Measurements from ENCODE around the gene TNS1.
"Not testable (repeated sequence)": the region's sequence is repeated elsewhere in the genome, so short reads cannot be mapped to it uniquely, and the experiment has no call there.

Gene TNS1

DNA sequence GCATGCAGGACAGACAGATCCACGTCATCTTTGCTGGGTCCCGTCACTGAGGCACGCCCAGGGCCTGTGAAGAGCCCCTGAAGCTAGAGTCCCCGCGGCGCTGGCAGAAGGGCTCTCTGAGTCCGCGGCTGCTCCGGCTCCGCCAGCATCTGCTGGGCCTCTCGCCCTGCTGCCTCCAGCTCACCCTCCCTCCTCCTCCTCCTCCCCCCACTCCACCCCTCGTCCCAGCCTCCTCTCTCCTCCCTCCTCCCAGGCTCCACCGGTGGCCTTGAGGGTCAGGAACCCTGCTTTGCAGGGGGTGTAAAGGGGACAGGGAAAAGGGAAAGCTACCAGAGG is at the start of gene TNS1:
Gene TNS1 (minus strand): TSS at position 151 of the 336 bp plus-strand sequence. CDS start 123 bp downstream, at position 28.
- no peak for DNase-seq

DNA sequence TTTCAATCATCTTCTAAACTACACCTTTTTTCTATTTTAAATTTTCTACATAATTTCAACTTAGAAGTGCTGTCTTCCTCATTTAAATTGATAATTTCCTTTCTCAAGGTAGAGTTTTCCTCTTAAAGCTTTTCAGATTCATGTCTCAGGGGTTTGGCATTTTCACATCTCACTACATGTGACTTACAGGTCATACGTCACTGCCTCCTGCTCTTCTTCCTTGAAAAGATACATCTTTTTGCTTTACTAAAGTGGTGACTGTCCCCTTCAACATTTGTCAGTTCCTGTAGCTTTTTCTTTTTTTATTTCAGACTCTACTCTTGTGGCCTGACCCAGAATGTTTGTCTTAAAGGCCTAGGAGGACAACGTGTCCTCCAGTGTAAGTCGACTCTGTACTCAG is 49.1 kb upstream of the TNS1 start:
- no peak for DNase-seq

DNA sequence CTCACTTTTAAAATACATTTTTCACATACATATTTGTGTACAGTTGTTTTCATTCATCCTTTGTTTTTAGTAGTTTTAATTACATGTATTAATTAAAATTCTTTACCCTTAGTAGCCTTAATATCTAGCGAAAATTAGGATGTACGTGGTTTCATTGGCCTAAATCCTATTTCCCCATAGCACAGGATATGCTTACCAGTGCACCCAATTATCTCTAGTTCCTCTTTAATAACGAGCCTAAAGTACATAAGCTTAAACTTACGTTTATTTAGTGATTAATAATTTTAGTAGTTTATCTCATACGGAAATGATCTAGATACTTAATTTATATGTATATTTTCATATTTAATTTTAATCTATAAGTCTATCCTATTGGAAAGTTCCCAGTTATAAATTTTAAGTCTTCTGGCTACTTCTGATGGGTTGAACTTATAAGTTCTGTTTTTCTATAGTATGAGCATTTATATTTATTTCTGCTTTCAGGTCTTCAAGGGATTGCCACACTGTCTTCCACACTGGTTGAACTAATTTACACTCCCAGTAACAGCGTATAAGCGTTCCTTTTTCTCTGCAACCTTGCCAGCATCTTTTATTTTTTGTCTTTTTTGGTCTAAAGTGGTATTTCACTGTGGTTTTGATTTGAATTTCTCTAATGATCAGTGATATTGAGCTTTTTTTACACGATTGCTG is 44.9 kb upstream of the TNS1 start:
- DNase-seq: no peak

DNA sequence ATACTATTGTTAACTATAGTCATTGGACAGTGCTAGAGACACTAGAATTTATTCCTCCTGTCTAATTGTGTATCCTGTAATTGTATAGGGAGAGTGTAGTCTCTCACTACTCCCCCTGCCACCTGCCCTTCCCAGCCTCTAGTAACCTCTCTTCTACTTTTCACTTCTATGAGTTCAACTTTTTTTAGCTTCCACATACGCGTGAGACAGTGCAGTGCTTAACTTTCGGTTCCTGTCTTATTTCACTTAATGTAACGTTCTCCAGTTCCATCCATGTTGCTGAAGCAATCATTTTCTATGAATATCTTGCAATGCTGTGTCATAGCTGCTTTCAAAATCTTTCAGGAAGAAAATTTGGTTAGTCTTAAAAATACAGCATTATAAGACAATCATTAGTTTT is 43.4 kb upstream of the TNS1 start:
- no peak for DNase-seq

DNA sequence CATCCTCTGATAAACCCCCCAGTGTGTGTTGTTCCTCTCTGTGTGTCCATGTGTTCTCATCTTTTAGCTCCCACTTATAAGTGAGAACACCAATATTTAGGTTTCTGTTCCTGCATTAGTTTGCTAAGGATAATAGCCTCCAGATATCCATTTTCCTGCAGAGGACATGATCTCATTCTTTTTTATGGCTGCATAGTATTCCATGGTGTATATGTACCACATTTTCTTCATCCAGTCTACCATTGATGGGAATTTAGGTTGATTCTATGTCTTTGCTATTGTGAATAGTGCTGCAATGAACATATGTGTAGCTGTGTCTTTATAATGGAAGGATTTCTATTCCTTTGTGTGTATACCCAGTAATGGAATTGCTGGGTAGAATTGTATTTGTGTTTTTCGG is 41.8 kb upstream of the TNS1 start:
- not testable (repeated sequence) for DNase-seq

DNA sequence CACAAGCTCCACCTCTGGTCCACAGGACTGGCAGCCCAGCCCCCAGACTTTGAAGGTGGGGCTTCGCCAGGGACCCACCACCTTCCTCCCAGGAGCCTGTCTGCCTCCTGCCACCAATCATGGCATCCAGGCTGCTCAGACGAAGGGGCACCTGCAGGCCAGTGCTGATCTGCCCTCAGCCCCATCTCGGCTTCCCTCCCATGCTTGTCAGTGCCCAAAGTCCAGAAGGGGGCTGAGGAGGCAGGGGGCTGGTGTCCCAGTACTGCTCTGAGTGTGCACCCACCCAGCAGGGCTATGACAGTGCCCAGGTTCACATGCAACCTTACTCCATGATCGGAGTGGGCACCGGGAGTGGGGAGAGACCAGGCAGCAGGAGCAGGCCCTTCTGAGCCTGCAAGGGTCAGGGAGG is 40.9 kb upstream of the TNS1 start:
- no peak for DNase-seq

DNA sequence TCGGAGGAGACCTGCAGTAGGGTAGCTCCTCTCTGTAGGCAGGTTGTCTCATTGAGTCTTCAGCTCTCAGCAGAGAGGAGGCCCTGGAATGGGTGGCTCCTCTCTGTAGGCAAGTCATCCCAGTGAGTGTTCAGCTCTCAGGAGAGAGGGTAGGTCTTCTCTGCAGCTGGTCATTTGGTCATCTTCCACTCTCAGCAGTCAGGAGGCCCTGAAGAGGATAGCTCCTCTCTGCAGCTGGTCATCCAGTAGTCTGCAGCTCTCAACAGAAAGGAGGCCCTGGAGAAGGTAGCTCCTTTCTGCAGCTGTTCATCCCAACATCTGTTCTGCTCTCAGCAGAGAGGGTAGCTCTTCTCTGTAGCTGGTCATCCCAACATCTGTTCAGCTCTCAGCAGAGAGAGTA is 40.3 kb upstream of the TNS1 start:
- DNase-seq: no peak

DNA sequence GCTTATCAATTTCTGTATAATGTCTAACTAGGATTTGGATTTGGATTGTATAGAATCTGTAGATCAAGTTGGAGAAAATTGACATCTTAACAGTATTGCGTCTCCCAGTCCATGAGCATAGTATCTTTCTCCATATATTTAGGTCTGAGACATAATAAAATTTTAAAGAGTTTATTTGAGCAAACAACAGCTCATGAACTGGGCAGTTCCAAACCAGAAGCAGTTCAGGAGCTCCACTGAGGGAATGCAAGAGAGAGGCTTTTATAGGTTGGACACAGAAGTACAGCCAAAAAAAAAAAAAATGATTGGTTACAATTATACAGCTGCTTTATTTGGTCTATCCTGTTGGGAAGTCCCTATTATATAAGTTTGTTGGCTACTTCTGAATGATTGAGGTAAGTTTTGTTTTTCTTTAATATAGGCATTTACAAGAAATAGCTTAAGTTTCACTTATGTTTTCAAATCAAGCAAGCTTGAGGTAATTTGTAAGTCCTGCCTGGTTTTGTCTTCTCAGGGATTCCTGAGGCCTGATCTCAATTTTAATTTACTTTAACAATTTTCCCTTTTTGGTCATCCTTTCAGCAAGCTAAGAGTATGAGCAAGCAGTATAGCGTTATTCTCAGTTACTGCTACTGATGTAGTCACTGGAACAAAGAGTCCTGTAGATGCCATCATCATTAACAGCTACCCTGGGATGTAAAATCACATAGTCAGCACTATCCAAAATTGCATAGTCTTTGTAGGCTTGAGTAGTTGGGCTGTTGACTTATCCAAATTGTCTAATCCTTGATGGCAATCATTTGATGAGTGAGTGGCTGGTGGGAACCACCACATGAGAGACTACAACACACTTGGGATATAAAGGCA is 38.7 kb upstream of the TNS1 start:
- DNase-seq: no peak

DNA sequence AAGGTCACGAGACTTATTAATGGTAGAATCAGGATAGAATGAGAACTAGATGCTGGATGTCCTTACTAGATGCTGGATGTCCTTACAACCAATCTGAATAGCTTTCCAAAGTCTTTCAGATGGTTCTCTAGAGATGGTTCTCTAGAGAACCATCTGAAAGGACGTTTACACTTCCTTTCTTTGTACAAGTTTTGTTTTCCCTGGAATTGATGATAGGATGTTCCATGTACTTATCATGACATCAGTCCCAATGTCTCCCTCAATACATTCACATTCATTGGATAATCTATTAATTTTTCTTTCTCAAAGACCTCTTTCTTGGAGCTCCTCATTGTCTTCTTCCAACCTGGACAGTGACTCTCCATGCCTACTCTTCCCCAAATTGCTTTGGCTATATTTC is 38.1 kb upstream of the TNS1 start:
- DNase-seq: no peak

DNA sequence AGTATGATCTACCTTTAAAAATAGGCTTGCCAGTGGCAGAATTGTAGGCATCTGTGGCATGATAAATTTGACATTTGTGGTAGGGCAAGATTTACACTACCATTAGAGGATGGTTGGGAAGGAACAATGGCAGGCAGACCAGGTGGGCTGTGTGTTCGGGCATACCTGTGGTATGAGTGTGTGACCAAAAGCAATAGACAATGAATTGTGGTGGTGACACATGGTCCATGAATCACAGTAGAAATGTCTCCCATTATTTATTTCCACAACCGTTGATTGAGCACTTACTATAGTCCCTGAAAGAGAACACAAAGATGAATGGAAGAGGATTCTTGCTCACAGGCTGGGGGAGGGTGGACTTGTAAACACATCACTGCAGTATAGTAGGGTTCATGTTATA is 36.4 kb upstream of the TNS1 start:
- DNase-seq: no peak

DNA sequence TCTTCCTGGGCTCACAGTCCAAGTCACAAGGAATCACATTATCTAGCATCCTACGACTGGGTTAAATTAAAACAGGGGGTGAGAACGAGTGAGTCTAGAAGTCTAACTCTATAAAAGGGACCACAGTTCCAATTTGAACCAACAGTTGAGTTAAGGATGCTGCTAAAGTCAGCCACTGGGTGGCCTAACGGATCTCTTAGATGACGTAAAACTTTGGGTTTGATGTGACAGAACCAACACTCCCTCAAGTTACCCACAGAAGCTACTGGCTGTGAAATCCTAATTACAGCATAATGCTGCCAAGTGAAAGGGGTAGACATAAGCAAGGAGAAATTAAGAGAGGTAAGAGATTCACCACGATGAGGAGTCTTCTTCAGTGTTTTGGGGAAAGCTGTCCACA is 33.6 kb upstream of the TNS1 start:
- no peak for DNase-seq

DNA sequence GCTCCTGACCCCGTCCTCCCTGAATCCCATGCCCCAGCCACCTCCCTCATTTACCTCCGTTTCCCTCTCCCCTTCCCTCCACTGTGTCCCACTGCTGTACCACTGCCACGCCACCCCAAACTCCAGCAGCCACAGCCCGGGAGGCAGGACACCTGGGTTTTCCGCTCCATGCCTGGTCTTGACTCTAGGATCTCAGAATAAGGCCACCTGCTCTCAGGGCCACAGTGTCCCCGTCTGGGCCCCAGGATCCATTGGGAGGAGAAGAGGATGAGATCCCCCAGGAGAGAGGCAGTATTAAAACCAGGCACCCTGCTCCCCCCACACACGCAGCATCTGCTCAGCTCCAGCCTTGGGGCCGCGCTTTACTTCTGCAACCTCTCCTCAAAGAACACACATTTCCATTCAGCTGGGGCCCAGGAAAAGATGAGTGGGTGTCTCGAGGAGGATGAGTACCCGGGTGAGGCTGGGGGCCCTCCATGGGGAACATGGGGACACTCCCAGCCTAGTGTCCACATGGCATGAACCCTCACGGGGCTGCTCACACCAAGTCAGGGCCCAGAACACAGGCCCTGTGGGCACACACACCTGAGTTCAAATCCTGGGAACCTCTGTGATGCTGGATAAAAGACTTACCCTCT is 32.8 kb upstream of the TNS1 start:
- DNase-seq: no peak

DNA sequence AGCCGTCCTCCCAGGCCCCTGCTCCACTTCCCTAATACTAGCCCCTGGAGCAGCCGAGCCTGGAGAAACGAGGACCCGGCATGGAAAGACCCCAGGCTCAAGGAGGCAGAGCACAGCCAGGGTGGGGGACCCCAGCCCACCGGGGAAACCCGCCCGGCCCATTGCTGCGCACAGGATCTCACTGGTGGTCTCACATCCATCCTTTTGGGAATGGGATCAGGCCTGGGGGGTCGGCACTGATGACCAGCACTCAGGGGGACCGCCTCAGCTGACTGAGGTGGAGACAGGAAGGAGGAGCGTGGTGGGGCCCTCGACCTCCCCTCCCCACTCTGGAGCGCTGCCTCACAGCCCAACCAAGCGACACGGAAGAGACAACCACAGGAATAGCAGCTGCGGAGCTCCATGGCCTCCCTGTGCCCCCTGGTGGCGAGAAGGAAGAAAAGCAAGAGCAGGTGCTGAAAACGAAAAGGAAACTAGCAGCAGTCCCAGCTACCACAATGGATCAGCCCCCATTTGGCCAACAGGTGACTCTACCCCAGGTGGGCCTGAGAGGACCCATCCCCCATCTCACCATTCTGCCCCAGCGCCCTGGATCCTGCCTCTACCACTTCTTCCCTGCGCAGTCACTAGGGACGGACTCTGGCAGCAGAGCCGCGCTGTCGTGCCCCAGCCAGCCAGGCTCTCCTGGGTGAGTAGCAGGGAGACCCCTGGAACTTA is 31.9 kb upstream of the TNS1 start:
- DNase-seq: peak; percentile 58

DNA sequence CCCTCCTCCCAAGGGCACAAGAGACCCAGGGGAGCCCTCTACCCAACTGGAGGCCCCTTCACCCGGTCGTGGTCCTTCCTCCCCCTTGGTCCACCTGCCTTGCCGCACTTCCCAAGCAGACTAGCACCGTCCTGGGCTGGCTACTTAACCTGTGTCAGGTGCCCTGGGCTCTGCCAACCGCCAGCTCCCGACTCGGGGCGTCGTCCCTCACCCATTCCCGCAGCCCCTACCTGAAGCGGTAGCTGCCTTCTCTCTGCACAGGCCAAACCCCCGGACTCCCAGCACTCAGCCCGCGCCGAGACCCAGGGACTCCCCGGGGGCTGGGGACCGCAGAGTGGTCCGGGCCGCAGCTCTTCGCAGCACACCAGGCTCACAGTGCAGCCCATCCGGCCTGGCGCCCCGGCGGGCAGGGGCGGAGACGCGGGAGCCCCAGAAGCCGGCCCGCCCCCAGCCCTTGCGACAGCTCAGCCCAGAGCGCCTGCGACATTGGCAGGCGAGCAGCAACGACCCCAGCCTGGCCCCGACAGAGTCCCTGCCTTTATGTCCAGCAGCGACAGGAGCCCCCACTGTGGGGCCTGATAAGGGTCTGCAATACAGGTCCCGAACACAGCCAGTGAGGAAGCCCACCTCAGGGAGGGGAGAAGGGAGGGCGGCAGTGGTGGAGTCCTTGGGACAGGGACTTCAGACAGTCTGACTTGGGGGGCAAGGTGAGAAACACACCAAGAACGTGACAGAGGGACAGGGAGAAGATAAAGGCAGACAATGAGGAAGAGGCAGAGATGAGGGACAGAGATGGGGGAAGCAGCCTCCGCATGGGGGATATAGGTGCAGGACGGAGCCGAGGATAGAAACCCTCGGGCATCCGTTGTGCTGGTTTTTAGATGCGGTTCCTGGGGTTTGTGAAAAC is 31.0 kb upstream of the TNS1 start:
- DNase-seq: no peak

DNA sequence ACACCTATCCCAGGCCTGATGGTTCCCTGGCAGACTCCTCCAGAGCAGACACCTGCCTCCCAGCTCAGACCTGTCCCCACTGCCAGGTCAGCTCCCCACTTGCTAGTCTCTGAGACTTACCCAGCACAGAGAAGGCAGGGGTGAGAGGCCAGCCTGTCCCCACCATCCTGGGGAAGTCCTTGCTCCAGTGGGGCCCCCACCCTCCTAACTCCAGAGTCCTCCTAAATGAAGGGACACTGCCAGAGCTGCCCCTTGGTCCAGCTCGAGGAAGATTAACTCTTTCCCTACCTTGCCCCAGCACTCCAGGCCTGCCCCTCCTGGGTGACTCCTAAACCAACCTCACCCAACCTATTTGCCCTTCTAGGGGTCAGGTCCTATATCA is 30.4 kb upstream of the TNS1 start:
- no peak for DNase-seq

DNA sequence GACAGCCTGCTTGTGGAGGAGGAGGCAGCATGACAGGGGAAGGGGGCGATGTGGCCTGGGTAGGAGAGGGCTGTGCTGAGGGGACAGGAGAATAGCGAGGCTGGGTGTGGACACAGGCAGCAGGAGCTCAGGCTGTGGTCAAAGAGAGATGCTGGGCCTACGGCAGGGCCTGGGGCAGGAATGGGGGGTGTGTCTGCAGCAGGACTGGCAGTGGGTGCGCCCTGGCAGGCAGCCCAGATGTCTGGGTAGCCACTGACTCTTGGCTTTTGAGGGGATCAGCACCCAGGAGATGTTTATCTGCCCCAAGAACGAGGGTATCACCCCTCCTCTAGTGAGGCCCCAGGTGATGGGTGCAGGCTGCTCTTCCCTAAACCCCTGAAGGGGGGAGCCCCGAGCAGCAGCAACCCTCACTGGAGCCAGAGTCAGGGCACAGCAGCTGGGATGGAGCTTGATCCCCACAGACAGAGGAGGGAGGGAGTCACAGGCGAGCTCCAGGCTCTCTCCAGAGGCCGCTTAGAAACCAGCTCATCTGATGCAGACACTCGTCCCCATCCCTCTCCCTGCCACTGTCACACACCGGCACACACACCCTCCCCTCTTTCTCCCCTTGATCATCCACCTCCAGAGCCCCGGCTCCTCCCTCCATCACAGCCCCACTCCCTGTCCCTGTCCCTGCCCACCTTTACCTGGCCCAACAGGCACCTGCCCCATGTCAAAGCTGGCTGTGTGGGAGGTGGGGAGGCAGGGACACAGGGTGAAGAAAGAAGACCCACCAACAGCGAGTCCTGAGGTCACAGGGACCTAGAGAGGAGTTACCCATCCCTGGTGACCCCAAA is 29.8 kb upstream of the TNS1 start:
- DNase-seq: no peak

DNA sequence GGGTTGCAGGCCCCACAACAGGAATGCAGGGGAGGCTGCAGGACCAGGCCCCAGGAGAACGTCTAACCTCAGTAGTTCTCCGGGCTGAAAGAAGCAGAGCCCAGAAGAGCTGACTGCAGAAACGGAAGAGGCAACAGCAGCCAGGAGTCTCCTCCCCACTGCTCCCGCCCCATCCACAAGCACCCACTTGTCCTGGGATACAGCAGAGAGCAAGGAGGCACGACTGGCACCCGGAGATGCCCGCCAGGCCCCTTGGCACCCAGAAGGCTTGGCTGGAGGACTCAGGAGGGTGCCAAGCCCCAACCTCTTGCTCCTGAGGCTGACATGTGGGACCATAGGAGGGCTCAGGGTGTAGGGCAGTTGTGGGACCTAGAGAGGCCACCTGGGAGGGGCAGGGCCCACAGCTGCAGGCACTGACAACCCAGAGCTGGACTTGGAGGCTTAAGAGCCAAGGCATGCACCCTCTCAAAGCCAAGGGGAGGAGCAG is 29.0 kb upstream of the TNS1 start:
- DNase-seq: no peak

DNA sequence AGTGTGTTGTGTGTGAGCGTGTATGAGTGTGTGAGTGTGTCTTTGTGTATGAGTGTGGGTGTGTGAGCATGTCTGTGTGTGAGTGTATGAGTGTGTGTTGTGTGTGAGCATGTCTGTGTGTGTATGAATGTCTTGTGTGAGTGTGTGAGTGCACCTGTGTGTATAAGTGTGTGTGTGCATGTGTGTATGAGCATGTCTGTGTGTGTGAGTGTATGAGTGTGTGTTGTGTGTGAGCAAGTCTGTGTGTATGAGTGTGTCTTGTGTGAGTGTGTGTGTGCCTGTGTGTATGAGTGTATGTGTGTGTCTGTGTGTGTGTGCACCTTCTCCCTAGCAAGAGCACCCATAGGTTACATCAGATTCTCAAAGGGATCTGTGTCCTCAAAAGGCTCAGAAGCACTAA is 28.5 kb upstream of the TNS1 start:
- no peak for DNase-seq

DNA sequence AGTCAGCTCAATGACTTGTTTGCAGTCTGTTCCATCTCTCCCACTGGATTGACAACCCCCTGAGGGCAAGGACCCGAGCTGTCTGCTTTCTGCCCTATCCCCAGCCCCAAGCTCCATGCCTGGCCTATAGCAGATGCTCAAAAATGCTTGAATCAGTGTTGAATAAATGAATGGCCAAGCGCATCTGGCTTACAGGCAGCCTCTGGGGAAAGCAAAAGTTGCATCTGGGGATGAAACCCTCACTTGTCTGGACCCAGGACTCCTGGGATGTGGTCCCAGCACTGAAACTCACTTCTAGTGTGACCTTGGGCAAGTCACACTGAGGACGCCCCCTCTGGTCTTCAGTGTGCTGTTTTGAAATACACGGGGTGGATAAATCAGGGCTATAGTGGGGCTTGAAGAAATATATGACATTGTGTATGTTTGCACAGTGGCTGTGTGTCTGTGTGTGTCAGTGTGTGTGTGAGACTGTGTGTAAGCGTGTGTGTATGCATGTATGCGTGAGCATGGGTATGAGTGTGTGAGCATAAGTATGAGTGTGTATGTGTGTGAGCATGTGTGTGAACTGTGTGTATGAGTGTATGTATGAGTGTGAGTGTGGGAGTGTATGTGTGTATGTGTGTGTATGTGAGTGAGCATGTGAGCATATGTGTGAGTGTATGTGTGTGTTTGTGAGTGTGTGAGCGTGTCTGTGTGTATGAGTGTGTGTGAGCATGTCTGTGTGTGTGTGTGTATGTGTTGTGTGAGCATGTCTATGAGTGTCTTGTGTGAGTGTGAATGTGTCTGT is 27.8 kb upstream of the TNS1 start:
- no peak for DNase-seq
